HCT116 (cell line): ENCODE results near the gene CFAP43. TPM values are rescaled to one million over a fixed set of nuclear protein-coding genes. Genes with fewer than 3 reads are reported as not detected.

Experiments used
- ATAC-seq: fragments of 200-7000 bp; cut with Tn5 transposase; 2 replicates; pipeline ENCODE4 v1.9.1; 2020; ENCODE audit warnings: mild to moderate bottlenecking, moderate library complexity
- BruUV-seq: library from RNA; stranded (reverse); fragments of 400-500 nt; replicated peaks from 2 replicates; lab custom pipeline; 2021; lab: Mats Ljungman, UMichigan
- CTCF ChIA-PET: fragments of 300-600 bp; sonication (Branson Sonifier 250); formaldehyde crosslinking; loops from one replicate; lab custom pipeline; 2021; ENCODE audit warnings: antibody characterized with exemption; lab: Charles Lee
- POLR2A ChIA-PET: fragments of 300-600, 350-600 bp; sonication (Branson Sonifier 250); formaldehyde crosslinking; loops from one replicate; lab custom pipeline; 2021; ENCODE audit warnings: antibody characterized with exemption; lab: Charles Lee
- RAD21 ChIA-PET, 2 experiments: fragments of 300-600 bp; sonication (Branson Sonifier 250); formaldehyde crosslinking; loops; one replicate each; lab custom pipeline; 2023; ENCODE audit warnings: low total read pairs in 2 of 2; ENCODE audit not compliant: uncharacterized antibody in 2 of 2, unreplicated experiment in 2 of 2, low non-redundant PET in 1 of 2; lab: Charles Lee
- DNase-seq: peaks from one replicate; pipeline ENCODE4 v3.0.0-alpha.2; 2010; ENCODE audit warnings: low read depth, low spot score
- H2AFZ ChIP-seq: fragments of 200-600 bp; shearing (Covaris generic), sonication (generic); 2 replicates; pipeline ENCODE4 v1.6.1; 2017; ENCODE audit warnings: low read depth, mixed run types, mixed read lengths, antibody characterized with exemption, low read length; ENCODE audit not compliant: poor library complexity, severe bottlenecking
- H3K27ac ChIP-seq: 2 replicates; pipeline ENCODE4 v1.5.1; 2012; ENCODE audit warnings: low read depth, low read length
- H3K27me3 ChIP-seq: fragments of 200-600 bp; sonication (generic); 2 replicates; pipeline ENCODE4 v1.6.1; 2016; ENCODE audit warnings: mixed run types, low read length, mixed read lengths; ENCODE audit not compliant: insufficient read depth
- H3K36me3 ChIP-seq, 2 experiments: fragments of 200-500 bp in 1 of 2; fragments of 200-600 bp in 1 of 2; sonication (Bioruptor generic) in 1 of 2; sonication (generic) in 1 of 2; 2 replicates each; pipeline versions ENCODE4 v1.5.1 to v1.6.1; 2014 to 2016; ENCODE audit warnings: low read length in 2 of 2, inconsistent platforms in 1 of 2, mixed read lengths in 1 of 2, mixed run types in 1 of 2; ENCODE audit not compliant: insufficient read depth in 2 of 2, control insufficient read depth in 1 of 2
- H3K4me1 ChIP-seq, 2 experiments: fragments of 200-600 bp in 1 of 2; sonication (generic) in 1 of 2; 2 replicates each; pipeline versions ENCODE4 v1.5.1 to v1.6.1; 2012 to 2017; ENCODE audit warnings: low read length in 2 of 2, inconsistent platforms in 1 of 2, mild to moderate bottlenecking in 1 of 2, mixed read lengths in 1 of 2, mixed run types in 1 of 2, moderate library complexity in 1 of 2; ENCODE audit not compliant: insufficient read depth in 2 of 2, control insufficient read depth in 1 of 2
- H3K4me2 ChIP-seq: fragments of 200-600 bp; sonication (generic); 2 replicates; pipeline ENCODE4 v1.6.1; 2017; ENCODE audit warnings: mixed run types, low read length, mixed read lengths
- H3K4me3 ChIP-seq, 2 experiments: fragments of 200-600 bp in 1 of 2; sonication (generic) in 1 of 2; replicated peaks in 1 of 2; 2 replicates each; pipeline ENCODE4 v1.5.1; 2011 to 2016; ENCODE audit warnings: low read length in 2 of 2, control low read depth in 1 of 2, low read depth in 1 of 2, mild to moderate bottlenecking in 1 of 2, mixed read lengths in 1 of 2, mixed run types in 1 of 2
- H3K79me2 ChIP-seq: fragments of 200-600 bp; sonication (generic); 2 replicates; pipeline ENCODE4 v1.6.1; 2017; ENCODE audit warnings: mild to moderate bottlenecking, mixed run types, low read length, moderate library complexity, mixed read lengths; ENCODE audit not compliant: insufficient read depth
- H3K9ac ChIP-seq: fragments of 200-600 bp; sonication (generic); 2 replicates; pipeline ENCODE4 v1.6.1; 2016; ENCODE audit warnings: low read length, mixed read lengths
- H3K9me2 ChIP-seq: fragments of 200-600 bp; sonication (generic), shearing (Covaris generic); 2 replicates; pipeline ENCODE4 v1.6.1; 2017; ENCODE audit warnings: mixed run types, mild to moderate bottlenecking, moderate library complexity; ENCODE audit not compliant: insufficient read depth
- H3K9me3 ChIP-seq, 2 experiments: fragments of 200-500 bp in 1 of 2; fragments of 200-600 bp in 1 of 2; sonication (Bioruptor generic) in 1 of 2; sonication (generic) in 1 of 2; 2 replicates each; pipeline ENCODE4 v1.6.1; 2014 to 2017; ENCODE audit warnings: low read length in 2 of 2, mixed read lengths in 2 of 2, inconsistent platforms in 1 of 2, low read depth in 1 of 2, mild to moderate bottlenecking in 1 of 2, mixed run types in 1 of 2, moderate library complexity in 1 of 2; ENCODE audit not compliant: control insufficient read depth in 1 of 2, insufficient read depth in 1 of 2
- H4K20me1 ChIP-seq: fragments of 200-600 bp; sonication (generic), shearing (Covaris generic); 2 replicates; pipeline ENCODE4 v1.6.1; 2017; ENCODE audit warnings: mixed run types, mild to moderate bottlenecking, moderate library complexity; ENCODE audit not compliant: insufficient read depth
- ELF1 ChIP-seq: IDR thresholded peaks from 2 replicates; pipeline ENCODE4 v1.6.1; 2012; ENCODE audit warnings: low read depth, borderline replicate concordance
- EZH2 ChIP-seq: fragments of 200-600 bp; sonication (generic); IDR thresholded peaks from 2 replicates; pipeline ENCODE4 v1.6.1; 2017; ENCODE audit warnings: antibody characterized with exemption, mixed run types
- FOSL1 ChIP-seq: IDR thresholded peaks from 2 replicates; pipeline ENCODE4 v1.6.1; 2012; ENCODE audit warnings: low read depth
- JUND ChIP-seq: IDR thresholded peaks from 2 replicates; pipeline ENCODE4 v1.6.1; 2012
- POLR2AphosphoS5 ChIP-seq: IDR thresholded peaks from 2 replicates; pipeline ENCODE4 v1.6.1; 2011; ENCODE audit warnings: mild to moderate bottlenecking, low read depth, low read length, moderate library complexity
- SP1 ChIP-seq: IDR thresholded peaks from 2 replicates; pipeline ENCODE4 v1.6.1; 2012; ENCODE audit warnings: low read depth
- SRF ChIP-seq: IDR thresholded peaks from 2 replicates; pipeline ENCODE4 v1.6.1; 2012; ENCODE audit warnings: low read depth
- TCF7L2 ChIP-seq: IDR thresholded peaks from 2 replicates; pipeline ENCODE4 v1.7.0; 2011; ENCODE audit warnings: borderline replicate concordance, inconsistent platforms; ENCODE audit not compliant: insufficient read depth, insufficient read length; ENCODE audit errors: extremely low read depth
- YY1 ChIP-seq: IDR thresholded peaks from 2 replicates; pipeline ENCODE4 v1.6.1; 2011; ENCODE audit warnings: low read length, low read depth, moderate library complexity, mild to moderate bottlenecking; ENCODE audit not compliant: insufficient replicate concordance; ENCODE audit errors: extremely low read depth
- intact Hi-C: fragments of 100-400 bp; cut with micrococcal nuclease; formaldehyde crosslinking; loops from 2 replicates; pipeline ENCODE4 v1.10.0; 2022
- total RNA-seq: library from RNA; stranded (reverse); gene quantifications from one replicate; pipeline ENCODE4 v1.2.1, GENCODE V29; 2021; ENCODE audit not compliant: unreplicated experiment
- TF ChIP-seq, protein P1 (sequence below): IDR thresholded peaks from 2 replicates; pipeline ENCODE4 v1.6.1; 2012
- TF ChIP-seq, protein P2 (sequence below): IDR thresholded peaks from 2 replicates; pipeline ENCODE4 v1.6.1; 2012; ENCODE audit warnings: low read depth
- TF ChIP-seq, protein P3 (sequence below): IDR thresholded peaks from 2 replicates; pipeline ENCODE4 v1.6.1; 2011; ENCODE audit warnings: mild to moderate bottlenecking, low read length, moderate library complexity; ENCODE audit not compliant: insufficient replicate concordance; ENCODE audit errors: extremely low read depth

Gene CFAP43
- total RNA-seq, 1 experiment from 2014 or later = 4.0 TPM

DNA sequence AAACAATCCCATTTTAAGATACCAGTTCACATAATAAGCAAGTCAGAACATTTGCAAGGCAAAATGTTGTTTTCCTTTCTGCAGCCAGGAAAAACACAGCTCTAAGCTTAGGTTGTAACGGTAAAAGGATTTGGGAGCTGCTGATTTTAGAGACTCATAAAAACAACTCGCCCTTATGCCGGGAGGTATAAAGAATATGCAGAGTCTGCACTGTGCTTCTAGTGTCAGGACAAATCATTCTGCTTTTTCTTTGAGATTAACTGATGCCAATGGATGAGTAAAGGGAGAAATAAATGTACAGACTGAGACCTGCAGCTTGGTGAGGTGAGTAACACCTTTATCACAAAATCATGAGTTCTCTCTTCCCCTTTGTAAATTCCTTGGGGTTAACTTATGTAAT, 112.2 kb downstream of the CFAP43 start:
- BruUV-seq = no TSS peak
- H3K27ac ChIP-seq = peak overlapping the region; percentile 96
- peaks cover 23% of the 10 kb centered on the region for H3K79me2 ChIP-seq
- no peak overlapping the region for H2AFZ ChIP-seq
- ATAC-seq (no peak), DNase-seq (no peak)
- no peaks in the 10 kb centered on the region for H3K9me3 ChIP-seq
- ChIA-PET CTCF (interaction anchor here (1.4 to 2.9 kb wide), 4 partner anchors 19 to 232 kb away, joined by 3 to 9 read pairs (median 4); no protein-coding TSS in a partner anchor), POLR2A (interaction anchor here (0.8 to 2.7 kb wide), 3 partner anchors 10 to 70 kb away, joined by 3 to 18 read pairs (median 4); no protein-coding TSS in a partner anchor), RAD21 (no interaction called here)
- peak overlapping the region in 1 of 2 experiments; percentile 64; a peak in 1 of 4 replicates for H3K4me3 ChIP-seq
- TF ChIP-seq, protein P1, sequence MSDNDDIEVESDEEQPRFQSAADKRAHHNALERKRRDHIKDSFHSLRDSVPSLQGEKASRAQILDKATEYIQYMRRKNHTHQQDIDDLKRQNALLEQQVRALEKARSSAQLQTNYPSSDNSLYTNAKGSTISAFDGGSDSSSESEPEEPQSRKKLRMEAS = no peak
- TF ChIP-seq POLR2AphosphoS5 (no peak), EZH2 (no peak)
- H3K9ac ChIP-seq = peak overlapping the region; percentile 89
- H3K36me3 ChIP-seq = peaks cover 0 to 6% of the 10 kb centered on the region in 2 experiments; a peak in 1 of 4 replicates
- peaks cover 51 to 80% of the 10 kb centered on the region in 2 experiments for H3K4me1 ChIP-seq
- no peaks in the 10 kb centered on the region for H4K20me1 ChIP-seq
- peak overlapping the region; percentile 89 for H3K4me2 ChIP-seq
- intact Hi-C loops = loop anchor here (5.0 kb wide), 3 partner anchors 147 to 408 kb away; partner anchors contain the start of genes CFAP58 and GSTO2
- no peaks in the 10 kb centered on the region for H3K27me3 ChIP-seq
- H3K9me2 ChIP-seq = no peaks in the 10 kb centered on the region

DNA sequence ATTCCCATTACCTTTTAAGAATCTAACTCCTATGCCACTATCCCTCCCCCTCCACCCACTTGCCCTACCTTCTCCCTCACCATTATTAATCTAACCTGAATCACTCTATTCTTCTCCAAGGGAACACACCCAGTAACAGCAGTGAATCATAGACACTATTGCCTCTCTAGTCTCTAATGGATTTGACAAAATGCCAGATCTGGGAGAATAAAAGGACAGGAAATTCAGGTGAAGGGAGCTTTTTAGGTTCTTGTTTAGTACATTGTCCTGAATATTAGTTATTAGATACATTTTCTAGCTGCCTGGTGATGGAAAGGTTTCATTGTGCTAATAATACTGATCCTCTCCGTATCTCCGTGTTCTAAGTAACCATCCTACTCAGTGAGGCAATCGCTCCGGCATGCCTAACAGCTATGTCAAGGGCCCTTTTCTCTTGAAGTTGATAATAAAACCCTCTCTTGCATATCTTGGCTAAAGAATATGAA, 114.3 kb downstream of the CFAP43 start:
- CTCF ChIA-PET = interaction anchor here (0.6 to 1.6 kb wide), 4 partner anchors 17 to 180 kb away, joined by 3 to 4 read pairs (median 3); no protein-coding TSS in a partner anchor
- H3K4me3 ChIP-seq = peak overlapping the region in 1 of 2 experiments; percentile 37
- H3K9ac ChIP-seq = peak overlapping the region; percentile 89
- POLR2A ChIA-PET = interaction anchor here (0.7 to 1.8 kb wide), 6 partner anchors 8 to 209 kb away, joined by 3 to 13 read pairs (median 4); no protein-coding TSS in a partner anchor
- H3K4me2 ChIP-seq = peak overlapping the region; percentile 89
- no peaks in the 10 kb centered on the region for H3K27me3 ChIP-seq
- TF ChIP-seq, protein P1 = no peak
- TF ChIP-seq, protein P2, sequence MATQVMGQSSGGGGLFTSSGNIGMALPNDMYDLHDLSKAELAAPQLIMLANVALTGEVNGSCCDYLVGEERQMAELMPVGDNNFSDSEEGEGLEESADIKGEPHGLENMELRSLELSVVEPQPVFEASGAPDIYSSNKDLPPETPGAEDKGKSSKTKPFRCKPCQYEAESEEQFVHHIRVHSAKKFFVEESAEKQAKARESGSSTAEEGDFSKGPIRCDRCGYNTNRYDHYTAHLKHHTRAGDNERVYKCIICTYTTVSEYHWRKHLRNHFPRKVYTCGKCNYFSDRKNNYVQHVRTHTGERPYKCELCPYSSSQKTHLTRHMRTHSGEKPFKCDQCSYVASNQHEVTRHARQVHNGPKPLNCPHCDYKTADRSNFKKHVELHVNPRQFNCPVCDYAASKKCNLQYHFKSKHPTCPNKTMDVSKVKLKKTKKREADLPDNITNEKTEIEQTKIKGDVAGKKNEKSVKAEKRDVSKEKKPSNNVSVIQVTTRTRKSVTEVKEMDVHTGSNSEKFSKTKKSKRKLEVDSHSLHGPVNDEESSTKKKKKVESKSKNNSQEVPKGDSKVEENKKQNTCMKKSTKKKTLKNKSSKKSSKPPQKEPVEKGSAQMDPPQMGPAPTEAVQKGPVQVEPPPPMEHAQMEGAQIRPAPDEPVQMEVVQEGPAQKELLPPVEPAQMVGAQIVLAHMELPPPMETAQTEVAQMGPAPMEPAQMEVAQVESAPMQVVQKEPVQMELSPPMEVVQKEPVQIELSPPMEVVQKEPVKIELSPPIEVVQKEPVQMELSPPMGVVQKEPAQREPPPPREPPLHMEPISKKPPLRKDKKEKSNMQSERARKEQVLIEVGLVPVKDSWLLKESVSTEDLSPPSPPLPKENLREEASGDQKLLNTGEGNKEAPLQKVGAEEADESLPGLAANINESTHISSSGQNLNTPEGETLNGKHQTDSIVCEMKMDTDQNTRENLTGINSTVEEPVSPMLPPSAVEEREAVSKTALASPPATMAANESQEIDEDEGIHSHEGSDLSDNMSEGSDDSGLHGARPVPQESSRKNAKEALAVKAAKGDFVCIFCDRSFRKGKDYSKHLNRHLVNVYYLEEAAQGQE = no peak
- TF ChIP-seq, protein P3, sequence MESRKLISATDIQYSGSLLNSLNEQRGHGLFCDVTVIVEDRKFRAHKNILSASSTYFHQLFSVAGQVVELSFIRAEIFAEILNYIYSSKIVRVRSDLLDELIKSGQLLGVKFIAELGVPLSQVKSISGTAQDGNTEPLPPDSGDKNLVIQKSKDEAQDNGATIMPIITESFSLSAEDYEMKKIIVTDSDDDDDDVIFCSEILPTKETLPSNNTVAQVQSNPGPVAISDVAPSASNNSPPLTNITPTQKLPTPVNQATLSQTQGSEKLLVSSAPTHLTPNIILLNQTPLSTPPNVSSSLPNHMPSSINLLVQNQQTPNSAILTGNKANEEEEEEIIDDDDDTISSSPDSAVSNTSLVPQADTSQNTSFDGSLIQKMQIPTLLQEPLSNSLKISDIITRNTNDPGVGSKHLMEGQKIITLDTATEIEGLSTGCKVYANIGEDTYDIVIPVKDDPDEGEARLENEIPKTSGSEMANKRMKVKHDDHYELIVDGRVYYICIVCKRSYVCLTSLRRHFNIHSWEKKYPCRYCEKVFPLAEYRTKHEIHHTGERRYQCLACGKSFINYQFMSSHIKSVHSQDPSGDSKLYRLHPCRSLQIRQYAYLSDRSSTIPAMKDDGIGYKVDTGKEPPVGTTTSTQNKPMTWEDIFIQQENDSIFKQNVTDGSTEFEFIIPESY = peak; percentile 52
- TF ChIP-seq ELF1 (no peak), SP1 (no peak), SRF (no peak), YY1 (peak; percentile 78), TCF7L2 (peak; percentile 54), JUND (no peak), FOSL1 (no peak), POLR2AphosphoS5 (peak; percentile 78)
- no peak overlapping the region for H2AFZ ChIP-seq
- no TSS peak for BruUV-seq
- peaks cover 8% of the 10 kb centered on the region for H3K79me2 ChIP-seq
- no peaks in the 10 kb centered on the region for H3K9me3 ChIP-seq
- ATAC-seq (peak; percentile 59), DNase-seq (peak; percentile 98)
- RAD21 ChIA-PET = no interaction called here
- H4K20me1 ChIP-seq = no peaks in the 10 kb centered on the region
- no peaks in the 10 kb centered on the region for H3K36me3 ChIP-seq
- peaks cover 47 to 78% of the 10 kb centered on the region in 2 experiments for H3K4me1 ChIP-seq
- intact Hi-C loops = no loop called here
- H3K9me2 ChIP-seq = no peaks in the 10 kb centered on the region
- peak overlapping the region; percentile 96 for H3K27ac ChIP-seq
